ENCODE measurements around the gene CNPPD1.

The CNPPD1 gene

GRCh38 chr2:219199470-219200211 lies 22.9 kb upstream of the CNPPD1 start:
- Histone ChIP-seq H3K4me3 (ENCODE audit: insufficient read depth, low read depth, low read length, poor library complexity, severe bottlenecking) (no peak overlapping the region), H3K36me3 (ENCODE audit: control insufficient read depth, insufficient read depth, low read length) (no peaks in the 10 kb centered on the region), H3K27me3 (replicated peaks; ENCODE audit: control insufficient read depth, insufficient read depth, low read length, poor library complexity, severe bottlenecking) (no peaks in the 10 kb centered on the region), H3K27ac (ENCODE audit: insufficient read depth, low read length, poor library complexity, severe bottlenecking) (no peak overlapping the region), H3K9me3 (ENCODE audit: control insufficient read depth, low read length) (no peaks in the 10 kb centered on the region), H3K4me1 (ENCODE audit: control insufficient read depth, insufficient read depth, low read length, poor library complexity, severe bottlenecking) (no peaks in the 10 kb centered on the region)
- no peak for DNase-seq

- Histone ChIP-seq H3K36me3 (ENCODE audit: control insufficient read depth, insufficient read depth, low read length) (no peaks in the 10 kb centered on the region), H3K4me3 (ENCODE audit: insufficient read depth, low read depth, low read length, poor library complexity, severe bottlenecking) (no peak overlapping the region), H3K9me3 (ENCODE audit: control insufficient read depth, low read length) (no peaks in the 10 kb centered on the region), H3K27me3 (replicated peaks; ENCODE audit: control insufficient read depth, insufficient read depth, low read length, poor library complexity, severe bottlenecking) (no peaks in the 10 kb centered on the region), H3K27ac (ENCODE audit: insufficient read depth, low read length, poor library complexity, severe bottlenecking) (no peak overlapping the region), H3K4me1 (ENCODE audit: control insufficient read depth, insufficient read depth, low read length, poor library complexity, severe bottlenecking) (no peaks in the 10 kb centered on the region)
- DNase-seq = no peak
These were observed 22.2 kb upstream of the CNPPD1 start for GRCh38 chr2:219198974-219199373.

GRCh38 chr2:219197388-219197787 lies 20.7 kb upstream of the CNPPD1 start:
- H3K36me3 ChIP-seq (ENCODE audit: control insufficient read depth, insufficient read depth, low read length) = no peaks in the 10 kb centered on the region
- no peak overlapping the region for H3K27ac ChIP-seq (ENCODE audit: insufficient read depth, low read length, poor library complexity, severe bottlenecking)
- H3K4me1 ChIP-seq (ENCODE audit: control insufficient read depth, insufficient read depth, low read length, poor library complexity, severe bottlenecking) = no peaks in the 10 kb centered on the region
- H3K9me3 ChIP-seq (ENCODE audit: control insufficient read depth, low read length) = no peaks in the 10 kb centered on the region
- H3K4me3 ChIP-seq (ENCODE audit: insufficient read depth, low read depth, low read length, poor library complexity, severe bottlenecking) = no peak overlapping the region
- H3K27me3 ChIP-seq (replicated peaks; ENCODE audit: control insufficient read depth, insufficient read depth, low read length, poor library complexity, severe bottlenecking) = no peaks in the 10 kb centered on the region
- no peak for DNase-seq

GRCh38 chr2:219186754-219187456 lies 10.2 kb upstream of the CNPPD1 start:
- Histone ChIP-seq H3K27me3 (replicated peaks; ENCODE audit: control insufficient read depth, insufficient read depth, low read length, poor library complexity, severe bottlenecking) (no peaks in the 10 kb centered on the region), H3K36me3 (ENCODE audit: control insufficient read depth, insufficient read depth, low read length) (peaks cover 25% of the 10 kb centered on the region), H3K4me3 (ENCODE audit: insufficient read depth, low read depth, low read length, poor library complexity, severe bottlenecking) (no peak overlapping the region), H3K4me1 (ENCODE audit: control insufficient read depth, insufficient read depth, low read length, poor library complexity, severe bottlenecking) (peaks cover 3% of the 10 kb centered on the region), H3K9me3 (ENCODE audit: control insufficient read depth, low read length) (no peaks in the 10 kb centered on the region), H3K27ac (ENCODE audit: insufficient read depth, low read length, poor library complexity, severe bottlenecking) (no peak overlapping the region)
- no peak for DNase-seq

- H3K4me3 ChIP-seq (ENCODE audit: insufficient read depth, low read depth, low read length, poor library complexity, severe bottlenecking) = no peak overlapping the region
- H3K36me3 ChIP-seq (ENCODE audit: control insufficient read depth, insufficient read depth, low read length) = peaks cover 45% of the 10 kb centered on the region
- DNase-seq = no peak
These were observed 7.4 kb upstream of the CNPPD1 start for GRCh38 chr2:219184121-219184520.

GRCh38 chr2:219183151-219183772 lies 6.5 kb upstream of the CNPPD1 start:
- H3K27me3 ChIP-seq (replicated peaks; ENCODE audit: control insufficient read depth, insufficient read depth, low read length, poor library complexity, severe bottlenecking) = no peaks in the 10 kb centered on the region
- H3K9me3 ChIP-seq (ENCODE audit: control insufficient read depth, low read length) = no peaks in the 10 kb centered on the region
- no peak for DNase-seq
- H3K27ac ChIP-seq (ENCODE audit: insufficient read depth, low read length, poor library complexity, severe bottlenecking) = no peak overlapping the region
- H3K4me3 ChIP-seq (ENCODE audit: insufficient read depth, low read depth, low read length, poor library complexity, severe bottlenecking) = no peak overlapping the region
- H3K4me1 ChIP-seq (ENCODE audit: control insufficient read depth, insufficient read depth, low read length, poor library complexity, severe bottlenecking) = peaks cover 16% of the 10 kb centered on the region
- peaks cover 45% of the 10 kb centered on the region for H3K36me3 ChIP-seq (ENCODE audit: control insufficient read depth, insufficient read depth, low read length)

More at GRCh38 chr2:219184121-219184520, 7.4 kb upstream of the CNPPD1 start:
- Histone ChIP-seq H3K27ac (ENCODE audit: insufficient read depth, low read length, poor library complexity, severe bottlenecking) (no peak overlapping the region), H3K9me3 (ENCODE audit: control insufficient read depth, low read length) (no peaks in the 10 kb centered on the region), H3K4me1 (ENCODE audit: control insufficient read depth, insufficient read depth, low read length, poor library complexity, severe bottlenecking) (peaks cover 10% of the 10 kb centered on the region), H3K27me3 (replicated peaks; ENCODE audit: control insufficient read depth, insufficient read depth, low read length, poor library complexity, severe bottlenecking) (no peaks in the 10 kb centered on the region)

- peaks cover 19% of the 10 kb centered on the region for H3K4me1 ChIP-seq (ENCODE audit: control insufficient read depth, insufficient read depth, low read length, poor library complexity, severe bottlenecking)
- DNase-seq = no peak
These were observed 5.8 kb upstream of the CNPPD1 start for GRCh38 chr2:219182331-219183150.

GRCh38 chr2:219181531-219181930 lies 4.8 kb upstream of the CNPPD1 start:
- no peak overlapping the region for H3K27ac ChIP-seq (ENCODE audit: insufficient read depth, low read length, poor library complexity, severe bottlenecking)
- H3K36me3 ChIP-seq (ENCODE audit: control insufficient read depth, insufficient read depth, low read length) = peaks cover 45% of the 10 kb centered on the region
- peaks cover 25% of the 10 kb centered on the region for H3K4me1 ChIP-seq (ENCODE audit: control insufficient read depth, insufficient read depth, low read length, poor library complexity, severe bottlenecking)
- no peaks in the 10 kb centered on the region for H3K9me3 ChIP-seq (ENCODE audit: control insufficient read depth, low read length)
- H3K27me3 ChIP-seq (replicated peaks; ENCODE audit: control insufficient read depth, insufficient read depth, low read length, poor library complexity, severe bottlenecking) = no peaks in the 10 kb centered on the region
- H3K4me3 ChIP-seq (ENCODE audit: insufficient read depth, low read depth, low read length, poor library complexity, severe bottlenecking) = no peak overlapping the region
- no peak for DNase-seq

More at GRCh38 chr2:219182331-219183150, 5.8 kb upstream of the CNPPD1 start:
- no peak overlapping the region for H3K4me3 ChIP-seq (ENCODE audit: insufficient read depth, low read depth, low read length, poor library complexity, severe bottlenecking)
- no peaks in the 10 kb centered on the region for H3K27me3 ChIP-seq (replicated peaks; ENCODE audit: control insufficient read depth, insufficient read depth, low read length, poor library complexity, severe bottlenecking)
- H3K27ac ChIP-seq (ENCODE audit: insufficient read depth, low read length, poor library complexity, severe bottlenecking) = no peak overlapping the region
- H3K36me3 ChIP-seq (ENCODE audit: control insufficient read depth, insufficient read depth, low read length) = peaks cover 45% of the 10 kb centered on the region
- H3K9me3 ChIP-seq (ENCODE audit: control insufficient read depth, low read length) = no peaks in the 10 kb centered on the region

GRCh38 chr2:219180961-219181360 lies 4.2 kb upstream of the CNPPD1 start:
- DNase-seq = no peak
- Histone ChIP-seq H3K4me3 (ENCODE audit: insufficient read depth, low read depth, low read length, poor library complexity, severe bottlenecking) (no peak overlapping the region), H3K27ac (ENCODE audit: insufficient read depth, low read length, poor library complexity, severe bottlenecking) (no peak overlapping the region), H3K27me3 (replicated peaks; ENCODE audit: control insufficient read depth, insufficient read depth, low read length, poor library complexity, severe bottlenecking) (no peaks in the 10 kb centered on the region), H3K9me3 (ENCODE audit: control insufficient read depth, low read length) (no peaks in the 10 kb centered on the region), H3K4me1 (ENCODE audit: control insufficient read depth, insufficient read depth, low read length, poor library complexity, severe bottlenecking) (peaks cover 31% of the 10 kb centered on the region), H3K36me3 (ENCODE audit: control insufficient read depth, insufficient read depth, low read length) (peaks cover 45% of the 10 kb centered on the region)
